GM23338 (cell line): ENCODE data around the gene PJA2. TPM values are rescaled to one million over a fixed set of nuclear protein-coding genes. Genes with fewer than 3 reads are reported as not detected.

Source experiments
- ATAC-seq: fragments of 200-7000 bp; cut with Tn5 transposase; 3 replicates; pipeline ENCODE4 v1.9.1; 2020
- DNase-seq: peaks from one replicate; pipeline ENCODE4 v3.0.0-alpha.2; 2015; ENCODE audit warnings: low spot score
- H2AFZ ChIP-seq: fragments of 200-600 bp; sonication (generic); 2 replicates; pipeline ENCODE4 v1.8.0; 2016; ENCODE audit warnings: antibody characterized with exemption, mild to moderate bottlenecking, moderate library complexity
- H3F3A ChIP-seq: fragments of 200-600 bp; sonication (generic); replicated peaks from 2 replicates; pipeline ENCODE4 v1.8.0; 2017; ENCODE audit warnings: antibody characterized with exemption, mixed run types, low read depth
- H3K27ac ChIP-seq: fragments of 200-600 bp; sonication (generic); 2 replicates; pipeline ENCODE4 v1.6.1; 2016; ENCODE audit warnings: low read depth
- H3K27me3 ChIP-seq: fragments of 200-600 bp; sonication (generic); 2 replicates; pipeline ENCODE4 v1.8.0; 2016; ENCODE audit warnings: mild to moderate bottlenecking, mixed run types, moderate library complexity; ENCODE audit not compliant: insufficient read depth
- H3K36me3 ChIP-seq: fragments of 200-600 bp; sonication (generic); 2 replicates; pipeline ENCODE4 v1.8.0; 2016; ENCODE audit warnings: mild to moderate bottlenecking; ENCODE audit not compliant: insufficient read depth
- H3K4me1 ChIP-seq: fragments of 200-600 bp; sonication (generic); 2 replicates; pipeline ENCODE4 v1.8.0; 2016; ENCODE audit warnings: mild to moderate bottlenecking, moderate library complexity; ENCODE audit not compliant: insufficient read depth
- H3K4me2 ChIP-seq: fragments of 200-600 bp; sonication (generic); 2 replicates; pipeline ENCODE4 v1.7.1; 2017; ENCODE audit warnings: mixed run types
- H3K4me3 ChIP-seq: fragments of 200-600 bp; sonication (generic); 2 replicates; pipeline ENCODE4 v1.6.1; 2016; ENCODE audit warnings: mixed run types
- H3K79me2 ChIP-seq: fragments of 200-600 bp; sonication (generic); replicated peaks from 2 replicates; pipeline ENCODE4 v1.8.0; 2017; ENCODE audit warnings: mild to moderate bottlenecking; ENCODE audit not compliant: insufficient read depth
- H3K9me2 ChIP-seq: fragments of 200-600 bp; sonication (generic); 2 replicates; pipeline ENCODE4 v1.8.0; 2017; ENCODE audit not compliant: insufficient read depth
- H4K20me1 ChIP-seq: fragments of 200-600 bp; sonication (generic); replicated peaks from 2 replicates; pipeline ENCODE4 v1.8.0; 2017; ENCODE audit warnings: mild to moderate bottlenecking; ENCODE audit not compliant: insufficient read depth
- H3K27ac Mint-ChIP-seq: 2 replicates; pipeline ENCODE4 v1.8.0; 2020; ENCODE audit warnings: inconsistent platforms, mild to moderate bottlenecking, moderate library complexity, mixed read lengths
- H3K27me3 Mint-ChIP-seq: 3 replicates; pipeline ENCODE4 v1.8.0; 2022; ENCODE audit warnings: low read depth, mild to moderate bottlenecking, moderate library complexity, mixed read lengths, inconsistent platforms; ENCODE audit not compliant: insufficient read depth, poor library complexity
- H3K36me3 Mint-ChIP-seq: 3 replicates; pipeline ENCODE4 v1.8.0; 2021; ENCODE audit warnings: low read depth, mild to moderate bottlenecking, inconsistent platforms, moderate library complexity, mixed read lengths
- H3K4me1 Mint-ChIP-seq: 3 replicates; pipeline ENCODE4 v1.8.0; 2020; ENCODE audit warnings: mild to moderate bottlenecking, inconsistent platforms, mixed read lengths
- H3K4me3 Mint-ChIP-seq: 3 replicates; pipeline ENCODE4 v1.8.0; 2021; ENCODE audit warnings: moderate library complexity, mild to moderate bottlenecking, inconsistent platforms, mixed read lengths
- H3K9me3 Mint-ChIP-seq: 3 replicates; pipeline ENCODE4 v1.8.0; 2020; ENCODE audit warnings: moderate library complexity, mild to moderate bottlenecking, inconsistent platforms, mixed read lengths
- CREB1 ChIP-seq: fragments of 250-450 bp; sonication (Bioruptor Pico); IDR thresholded peaks from 2 replicates; pipeline ENCODE4 v1.5.0; 2020; ENCODE audit warnings: low read depth, mild to moderate bottlenecking, moderate library complexity
- ETS1 ChIP-seq: IDR thresholded peaks from 2 replicates; pipeline ENCODE4 v1.6.1; 2016; ENCODE audit warnings: antibody characterized with exemption
- EZH2 ChIP-seq: fragments of 200-600 bp; sonication (generic); IDR thresholded peaks from one replicate; pipeline ENCODE4 v1.8.0; 2017; ENCODE audit warnings: antibody characterized with exemption, mild to moderate bottlenecking, low read depth; ENCODE audit not compliant: unreplicated experiment
- EZH2phosphoT487 ChIP-seq: fragments of 200-600 bp; sonication (generic); IDR thresholded peaks from one replicate; pipeline ENCODE4 v1.8.1; 2018; ENCODE audit warnings: antibody characterized with exemption; ENCODE audit not compliant: unreplicated experiment
- JUNB ChIP-seq: IDR thresholded peaks from one replicate; pipeline ENCODE4 v1.6.1; 2016; ENCODE audit warnings: antibody characterized with exemption; ENCODE audit not compliant: unreplicated experiment
- POLR2AphosphoS5 ChIP-seq: IDR thresholded peaks from 2 replicates; pipeline ENCODE4 v1.6.1; 2016; ENCODE audit warnings: antibody characterized with exemption, low read depth
- ZNF331 ChIP-seq: fragments of 250-450 bp; sonication (Bioruptor Pico); IDR thresholded peaks from 2 replicates; pipeline ENCODE4 v1.5.0; 2020; ENCODE audit warnings: low read depth, mild to moderate bottlenecking, moderate library complexity
- ZNF462 ChIP-seq: fragments of 250-450 bp; sonication (Bioruptor Pico); IDR thresholded peaks from 2 replicates; pipeline ENCODE4 v1.5.0; 2020; ENCODE audit warnings: mild to moderate bottlenecking, moderate library complexity
- polyA plus RNA-seq: library from polyadenylated mRNA; unstranded; fragments of >200 nt; fragmentation: Nextera tagmentation; extraction: Ambion mirVana; gene quantifications from 2 replicates; pipeline ENCODE4 v1.2.1, GENCODE V29; 2016
- total RNA-seq: library from RNA; depleted of rRNA; stranded (reverse); fragments of >200 nt; shearing (Covaris generic); gene quantifications from 2 replicates; pipeline ENCODE4 v1.2.3, GENCODE V29; 2014

Gene PJA2
- total and polyA plus RNA-seq, 2 experiments from 2014 or later: 31.5 to 65.3 TPM

- TF ChIP-seq CREB1 (CRISPR knock-in tag) (no peak), EZH2phosphoT487 (no peak), JUNB (no peak)
Measured at GRCh38 chr5:109454731-109455505, 45.1 kb upstream of the PJA2 start (continued).

- no peak overlapping the region for H3K4me3 Mint-ChIP-seq
- no peaks in the 10 kb centered on the region for H3K27me3 Mint-ChIP-seq
- no peak overlapping the region for H3K27ac Mint-ChIP-seq
- Histone ChIP-seq H3K9me2 (peaks cover under 1% of the 10 kb centered on the region), H3K79me2 (no peaks in the 10 kb centered on the region), H3K36me3 (peaks cover 4% of the 10 kb centered on the region; the same call in 1 of the 2 replicates), H4K20me1 (no peaks in the 10 kb centered on the region), H3F3A (no peaks in the 10 kb centered on the region), H3K4me2 (no peak overlapping the region), H3K4me1 (peaks cover 5% of the 10 kb centered on the region; the same call in 1 of the 2 replicates), H3K27me3 (no peaks in the 10 kb centered on the region), H2AFZ (no peak overlapping the region), H3K4me3 (no peak overlapping the region), H3K27ac (no peak overlapping the region)
- H3K36me3 Mint-ChIP-seq: peaks cover 11% of the 10 kb centered on the region; the same call in 2 of the 3 replicates
- H3K4me1 Mint-ChIP-seq: peaks cover 13% of the 10 kb centered on the region; the same call in 2 of the 3 replicates
- TF ChIP-seq ETS1 (no peak), EZH2 (no peak), POLR2AphosphoS5 (no peak), ZNF462 (CRISPR knock-in tag) (no peak), ZNF331 (CRISPR knock-in tag) (no peak)
- peaks cover 15% of the 10 kb centered on the region for H3K9me3 Mint-ChIP-seq
- no peak for DNase-seq
- no peak for ATAC-seq
Measured at GRCh38 chr5:109453251-109453650, 43.5 kb upstream of the PJA2 start.
